ENCODE measurements around the gene DDHD1. TPM values are rescaled to one million over a fixed set of nuclear protein-coding genes. Genes with fewer than 3 reads are reported as not detected.

DDHD1 gene
- total RNA-seq, 1 experiment from 2014 or later, result 15.7 TPM

- peaks cover 3% of the 10 kb centered on the region; the same call in 1 of the 2 replicates for H3K27me3 Mint-ChIP-seq (ENCODE audit: low read depth)
- Histone ChIP-seq H3K27ac (ENCODE audit: insufficient read length, low read depth, low read length) (no peak overlapping the region), H3K27me3 (ENCODE audit: insufficient read depth, low read length) (no peaks in the 10 kb centered on the region), H4K5ac (ENCODE audit: insufficient read length, low read depth, low read length) (no peak overlapping the region), H2BK20ac (ENCODE audit: low read depth, low read length, poor library complexity, severe bottlenecking) (no peak overlapping the region), H3K23me2 (ENCODE audit: insufficient read length, low read depth, low read length, poor library complexity, severe bottlenecking) (peaks cover 12% of the 10 kb centered on the region), H2AK5ac (ENCODE audit: insufficient read length, low read length) (no peak overlapping the region), H2BK12ac (ENCODE audit: insufficient read length, low read depth, low read length) (no peak overlapping the region), H4K20me1 (ENCODE audit: control insufficient read depth, insufficient read depth, insufficient read length) (no peaks in the 10 kb centered on the region), H3K9me3 (ENCODE audit: control insufficient read depth, low read depth, low read length) (no peaks in the 10 kb centered on the region), H3K79me2 (ENCODE audit: insufficient read depth, low read length) (no peaks in the 10 kb centered on the region), H3T11ph (ENCODE audit: low read length) (no peak overlapping the region), H3K18ac (ENCODE audit: insufficient read length, low read depth, low read length) (no peak overlapping the region), H2BK15ac (ENCODE audit: low read depth, low read length) (no peak overlapping the region), H3K9ac (ENCODE audit: extremely low read depth, insufficient read length, low read length) (no peak overlapping the region), H4K91ac (ENCODE audit: insufficient read length, low read depth, low read length) (no peak overlapping the region), H3K4me1 (ENCODE audit: insufficient read depth, low read length) (no peaks in the 10 kb centered on the region), H3K4me2 (ENCODE audit: insufficient read depth, insufficient read length, low read length) (no peak overlapping the region), H3K4ac (ENCODE audit: low read depth, low read length) (no peak overlapping the region), H4K8ac (replicated peaks; ENCODE audit: insufficient read length, low read depth, low read length) (no peak overlapping the region), H2AFZ (ENCODE audit: low read length) (no peak overlapping the region), H2BK5ac (ENCODE audit: insufficient read length, low read length) (no peak overlapping the region), H3K14ac (ENCODE audit: insufficient read depth, low read length) (no peak overlapping the region), H2BK120ac (ENCODE audit: low read depth, low read length, poor library complexity, severe bottlenecking) (no peak overlapping the region), H3K56ac (ENCODE audit: insufficient read length, low read depth, low read length) (no peak overlapping the region), H3K23ac (ENCODE audit: insufficient read length, low read depth, low read length) (no peak overlapping the region), H3K79me1 (ENCODE audit: insufficient read depth, low read depth, low read length, poor library complexity, severe bottlenecking) (no peaks in the 10 kb centered on the region)
- TF ChIP-seq CTCF (conservative IDR thresholded peaks at IDR 0.05), result no peak
- H3K4me3 Mint-ChIP-seq, result no peak overlapping the region
- no CpG with 5 or more reads among the region's 4 CpGs for WGBS (ENCODE audit: extremely low coverage, insufficient read length, low lambda C conversion rate)
- H3K4me1 Mint-ChIP-seq, result peaks cover 5 to 12% of the 10 kb centered on the region in 2 experiments
- peaks cover 0 to 3% of the 10 kb centered on the region in 2 experiments; a peak in 1 of 5 replicates for H3K9me3 Mint-ChIP-seq
- H3K36me3 Mint-ChIP-seq (ENCODE audit: insufficient read depth in 1 of 3, low read depth in 3 of 3), result peaks cover 0 to 2% (median 0%) of the 10 kb centered on the region in 3 experiments; a peak in 2 of 7 replicates
- no peak overlapping the region for H3K27ac Mint-ChIP-seq
- DNase-seq, result no peak
These were observed 3.1 kb upstream of the DDHD1 start for GRCh38 chr14:53156238-53156637.
